ENCODE measurements around the gene DNAI2.

The DNAI2 gene

GRCh38 chr17:74360899-74361229 lies 86.8 kb downstream of the DNAI2 start:
- Histone ChIP-seq H3K36me3 (ENCODE audit: insufficient read depth, low read length) (no peaks in the 10 kb centered on the region), H3K9me2 (ENCODE audit: low read depth, low read length) (no peaks in the 10 kb centered on the region), H4K20me1 (ENCODE audit: insufficient read depth, low read length) (no peaks in the 10 kb centered on the region), H3K4me1 (ENCODE audit: insufficient read depth, low read length, severe bottlenecking) (no peaks in the 10 kb centered on the region), H3K4me2 (ENCODE audit: low read length) (no peak overlapping the region), H3K27me3 (ENCODE audit: insufficient read depth, low read length) (no peaks in the 10 kb centered on the region), H3K9me3 (ENCODE audit: low read length) (no peaks in the 10 kb centered on the region), H2AFZ (ENCODE audit: low read length) (no peak overlapping the region), H3F3A (ENCODE audit: insufficient read depth, low read length) (no peaks in the 10 kb centered on the region), H3K79me2 (ENCODE audit: insufficient read depth, low read length) (no peaks in the 10 kb centered on the region), H3K27ac (ENCODE audit: low read depth, low read length, poor library complexity, severe bottlenecking) (no peak overlapping the region), H3K4me3 (ENCODE audit: low read depth, low read length, poor library complexity, severe bottlenecking) (no peak overlapping the region), H3K9ac (ENCODE audit: low read length) (no peak overlapping the region)
- TF ChIP-seq CTCF (IDR thresholded peaks at IDR 0.05; ENCODE audit: low read length) = no peak
- no peak for TF ChIP-seq EZH2 (IDR thresholded peaks at IDR 0.05; ENCODE audit: borderline replicate concordance, low read length)

- H3K4me1 ChIP-seq (ENCODE audit: insufficient read depth, low read length, severe bottlenecking) = no peaks in the 10 kb centered on the region
- no peak for TF ChIP-seq EZH2 (IDR thresholded peaks at IDR 0.05; ENCODE audit: borderline replicate concordance, low read length)
- TF ChIP-seq CTCF (IDR thresholded peaks at IDR 0.05; ENCODE audit: low read length) = peak; percentile 42; the same call in 1 of the 2 replicates
- H3K4me2 ChIP-seq (ENCODE audit: low read length) = no peak within 1 kb of the TSS
- H4K20me1 ChIP-seq (ENCODE audit: insufficient read depth, low read length) = no peaks in the 10 kb centered on the region
- H3K9me3 ChIP-seq (ENCODE audit: low read length) = no peaks in the 10 kb centered on the region
- no peaks in the 10 kb centered on the region for H3K27me3 ChIP-seq (ENCODE audit: insufficient read depth, low read length)
- no peak within 1 kb of the TSS for H3K4me3 ChIP-seq (ENCODE audit: low read depth, low read length, poor library complexity, severe bottlenecking)
- no peaks in the 10 kb centered on the region for H3F3A ChIP-seq (ENCODE audit: insufficient read depth, low read length)
- H2AFZ ChIP-seq (ENCODE audit: low read length) = no peak within 1 kb of the TSS
- H3K36me3 ChIP-seq (ENCODE audit: insufficient read depth, low read length) = no peaks in the 10 kb centered on the region
- no peaks in the 10 kb centered on the region for H3K79me2 ChIP-seq (ENCODE audit: insufficient read depth, low read length)
- H3K9me2 ChIP-seq (ENCODE audit: low read depth, low read length) = no peaks in the 10 kb centered on the region
- no peak within 1 kb of the TSS for H3K9ac ChIP-seq (ENCODE audit: low read length)
- H3K27ac ChIP-seq (ENCODE audit: low read depth, low read length, poor library complexity, severe bottlenecking) = no peak within 1 kb of the TSS
These were observed 87.4 kb downstream of the DNAI2 start, which contains the start of gene BTBD17 for GRCh38 chr17:74361230-74362068. TSS of gene BTBD17 (minus strand) at chr17:74361868. CDS start at chr17:74361819, 49 bp downstream.

- Histone ChIP-seq H3K9me2 (ENCODE audit: low read depth, low read length) (no peaks in the 10 kb centered on the region), H3F3A (ENCODE audit: insufficient read depth, low read length) (no peaks in the 10 kb centered on the region), H3K4me1 (ENCODE audit: insufficient read depth, low read length, severe bottlenecking) (no peaks in the 10 kb centered on the region), H4K20me1 (ENCODE audit: insufficient read depth, low read length) (no peaks in the 10 kb centered on the region), H3K36me3 (ENCODE audit: insufficient read depth, low read length) (no peaks in the 10 kb centered on the region), H3K4me3 (ENCODE audit: low read depth, low read length, poor library complexity, severe bottlenecking) (no peak overlapping the region), H3K79me2 (ENCODE audit: insufficient read depth, low read length) (no peaks in the 10 kb centered on the region), H3K27me3 (ENCODE audit: insufficient read depth, low read length) (no peaks in the 10 kb centered on the region), H3K9me3 (ENCODE audit: low read length) (no peaks in the 10 kb centered on the region), H3K4me2 (ENCODE audit: low read length) (no peak overlapping the region), H3K9ac (ENCODE audit: low read length) (no peak overlapping the region), H2AFZ (ENCODE audit: low read length) (no peak overlapping the region), H3K27ac (ENCODE audit: low read depth, low read length, poor library complexity, severe bottlenecking) (no peak overlapping the region)
- TF ChIP-seq CTCF (IDR thresholded peaks at IDR 0.05; ENCODE audit: low read length) (no peak), EZH2 (IDR thresholded peaks at IDR 0.05; ENCODE audit: borderline replicate concordance, low read length) (no peak)
These were observed 88.0 kb downstream of the DNAI2 start for GRCh38 chr17:74362069-74362405.
